Activated T-cell treated with anti-CD3 and anti-CD28 coated beads, Interleukin-2, amount 50 U/mL, for 24 hours (primary cell): ENCODE measurements around the gene KRT5.

Experiments used
- DNase-seq: peaks from one replicate; pipeline ENCODE4 v3.0.0-alpha.2; 2020
- H3K27ac Mint-ChIP-seq: 2 replicates; pipeline ENCODE4 v1.8.0; 2020; ENCODE audit warnings: mild to moderate bottlenecking, mixed read lengths
- H3K27me3 Mint-ChIP-seq: 2 replicates; pipeline ENCODE4 v1.8.0; 2020; ENCODE audit warnings: mixed read lengths
- H3K36me3 Mint-ChIP-seq: 2 replicates; pipeline ENCODE4 v1.8.0; 2020; ENCODE audit warnings: low read depth, mixed read lengths
- H3K4me1 Mint-ChIP-seq: 2 replicates; pipeline ENCODE4 v1.8.0; 2020; ENCODE audit warnings: low read depth, mixed read lengths
- H3K4me3 Mint-ChIP-seq: 2 replicates; pipeline ENCODE4 v1.8.0; 2020; ENCODE audit warnings: mild to moderate bottlenecking, moderate library complexity, mixed read lengths
- H3K9me3 Mint-ChIP-seq: 2 replicates; pipeline ENCODE4 v1.8.0; 2020; ENCODE audit warnings: mixed read lengths

KRT5 gene

GRCh38 chr12:52486166-52487105 lies 33.8 kb downstream of the KRT5 start:
- Mint-ChIP-seq H3K9me3 (peaks cover 10% of the 10 kb centered on the region), H3K36me3 (no peaks in the 10 kb centered on the region), H3K27me3 (peaks cover 56% of the 10 kb centered on the region), H3K4me3 (no peak overlapping the region), H3K27ac (no peak overlapping the region), H3K4me1 (no peaks in the 10 kb centered on the region)
- no peak for DNase-seq

GRCh38 chr12:52480073-52480472 lies 40.1 kb downstream of the KRT5 start:
- H3K36me3 Mint-ChIP-seq = no peaks in the 10 kb centered on the region
- DNase-seq = no peak
- no peaks in the 10 kb centered on the region for H3K4me1 Mint-ChIP-seq
- no peak overlapping the region for H3K4me3 Mint-ChIP-seq
- H3K27me3 Mint-ChIP-seq = peaks cover 36% of the 10 kb centered on the region
- H3K27ac Mint-ChIP-seq = no peak overlapping the region
- peaks cover 5% of the 10 kb centered on the region for H3K9me3 Mint-ChIP-seq

- no peak overlapping the region for H3K27ac Mint-ChIP-seq
- no peaks in the 10 kb centered on the region for H3K36me3 Mint-ChIP-seq
- no peak overlapping the region for H3K4me3 Mint-ChIP-seq
- DNase-seq = no peak
- no peaks in the 10 kb centered on the region for H3K4me1 Mint-ChIP-seq
- no peaks in the 10 kb centered on the region for H3K9me3 Mint-ChIP-seq
- H3K27me3 Mint-ChIP-seq = peaks cover 20% of the 10 kb centered on the region
Measured at GRCh38 chr12:52477651-52478050, 42.5 kb downstream of the KRT5 start.

GRCh38 chr12:52474212-52474611 lies 46.0 kb downstream of the KRT5 start:
- Mint-ChIP-seq H3K27ac (no peak overlapping the region), H3K36me3 (no peaks in the 10 kb centered on the region), H3K4me3 (no peak overlapping the region), H3K4me1 (no peaks in the 10 kb centered on the region), H3K27me3 (peaks cover 27% of the 10 kb centered on the region), H3K9me3 (no peaks in the 10 kb centered on the region)
- no peak for DNase-seq

- Mint-ChIP-seq H3K4me3 (no peak within 1 kb of the TSS), H3K36me3 (no peaks in the 10 kb centered on the region), H3K9me3 (no peaks in the 10 kb centered on the region)
Measured at GRCh38 chr12:52473768-52474167, 46.4 kb downstream of the KRT5 start, which contains the start of gene KRT6C. Gene KRT6C, minus strand, starts transcription at chr12:52473805. Its CDS starts 68 bp downstream, at chr12:52473737.

GRCh38 chr12:52469853-52470252 lies 50.3 kb downstream of the KRT5 start:
- H3K9me3 Mint-ChIP-seq = no peaks in the 10 kb centered on the region
- no peaks in the 10 kb centered on the region for H3K36me3 Mint-ChIP-seq
- H3K27me3 Mint-ChIP-seq = peaks cover 32% of the 10 kb centered on the region
- no peaks in the 10 kb centered on the region for H3K4me1 Mint-ChIP-seq
- H3K4me3 Mint-ChIP-seq = no peak overlapping the region
- DNase-seq = no peak
- no peak overlapping the region for H3K27ac Mint-ChIP-seq

More at GRCh38 chr12:52473768-52474167, 46.4 kb downstream of the KRT5 start, which contains the start of gene KRT6C:
- Mint-ChIP-seq H3K4me1 (no peaks in the 10 kb centered on the region), H3K27me3 (peaks cover 23% of the 10 kb centered on the region), H3K27ac (no peak within 1 kb of the TSS)
- DNase-seq = no peak

GRCh38 chr12:52464897-52465296 lies 55.3 kb downstream of the KRT5 start:
- no peak for DNase-seq
- no peak overlapping the region for H3K4me3 Mint-ChIP-seq
- H3K27ac Mint-ChIP-seq = no peak overlapping the region
- no peaks in the 10 kb centered on the region for H3K36me3 Mint-ChIP-seq
- no peaks in the 10 kb centered on the region for H3K4me1 Mint-ChIP-seq
- no peaks in the 10 kb centered on the region for H3K9me3 Mint-ChIP-seq
- H3K27me3 Mint-ChIP-seq = peaks cover 21% of the 10 kb centered on the region
